Nephron progenitor cell (in vitro differentiated cells): ENCODE measurements around the gene ENG.

ENCODE experiments used
- DNase-seq: peaks from one replicate; pipeline ENCODE4 v3.0.0; 2021
- H3K27ac Mint-ChIP-seq: 2 replicates; pipeline ENCODE4 v1.8.0; 2021; ENCODE audit warnings: mild to moderate bottlenecking, moderate library complexity, mixed read lengths
- H3K27me3 Mint-ChIP-seq: 2 replicates; pipeline ENCODE4 v1.8.0; 2021; ENCODE audit warnings: mild to moderate bottlenecking, low read depth, mixed read lengths; ENCODE audit not compliant: poor library complexity
- H3K36me3 Mint-ChIP-seq: 2 replicates; pipeline ENCODE4 v1.8.0; 2021; ENCODE audit warnings: low read depth, mixed read lengths
- H3K4me1 Mint-ChIP-seq: 2 replicates; pipeline ENCODE4 v1.8.0; 2021; ENCODE audit warnings: mixed read lengths
- H3K4me3 Mint-ChIP-seq: 2 replicates; pipeline ENCODE4 v1.8.0; 2021; ENCODE audit warnings: mild to moderate bottlenecking, moderate library complexity, mixed read lengths
- H3K9me3 Mint-ChIP-seq: 2 replicates; pipeline ENCODE4 v1.8.0; 2021; ENCODE audit warnings: mild to moderate bottlenecking, moderate library complexity, mixed read lengths
- CTCF ChIP-seq: fragments of 200-600 bp; sonication (generic); IDR thresholded peaks from 2 replicates; pipeline ENCODE4 v1.5.0; 2021; ENCODE audit warnings: antibody characterized with exemption

The ENG gene

GRCh38 chr9:127856094-127856728, 1.8 kb upstream of the ENG start:
- no peaks in the 10 kb centered on the region for H3K9me3 Mint-ChIP-seq
- H3K27ac Mint-ChIP-seq = peak overlapping the region; percentile 86
- no peaks in the 10 kb centered on the region for H3K36me3 Mint-ChIP-seq
- no peak overlapping the region for H3K4me3 Mint-ChIP-seq
- peaks cover 63% of the 10 kb centered on the region for H3K4me1 Mint-ChIP-seq
- no peak for DNase-seq
- H3K27me3 Mint-ChIP-seq = peaks cover 3% of the 10 kb centered on the region
- TF ChIP-seq CTCF = no peak

- Mint-ChIP-seq H3K36me3 (no peaks in the 10 kb centered on the region), H3K27me3 (peaks cover 3% of the 10 kb centered on the region), H3K9me3 (peaks cover 2% of the 10 kb centered on the region), H3K27ac (no peak overlapping the region), H3K4me3 (no peak overlapping the region), H3K4me1 (peaks cover 56% of the 10 kb centered on the region)
- no peak for DNase-seq
- TF ChIP-seq CTCF = no peak
Measured at GRCh38 chr9:127855522-127855921, 1.1 kb upstream of the ENG start.

GRCh38 chr9:127854960-127855359, 502 bp upstream of the ENG start:
- TF ChIP-seq CTCF = no peak
- no peak overlapping the region for H3K27ac Mint-ChIP-seq

GRCh38 chr9:127853312-127854183, 910 bp downstream of the ENG start:
- Mint-ChIP-seq H3K27ac (no peak overlapping the region), H3K9me3 (peaks cover 15% of the 10 kb centered on the region), H3K4me1 (peaks cover 51% of the 10 kb centered on the region), H3K36me3 (peaks cover 7% of the 10 kb centered on the region), H3K27me3 (peaks cover 2% of the 10 kb centered on the region), H3K4me3 (no peak overlapping the region)
- TF ChIP-seq CTCF = no peak
- no peak for DNase-seq

More at GRCh38 chr9:127854960-127855359, 502 bp upstream of the ENG start:
- Mint-ChIP-seq H3K9me3 (peaks cover 5% of the 10 kb centered on the region), H3K27me3 (no peaks in the 10 kb centered on the region), H3K36me3 (no peaks in the 10 kb centered on the region), H3K4me3 (no peak overlapping the region), H3K4me1 (peaks cover 52% of the 10 kb centered on the region)
- DNase-seq = no peak

GRCh38 chr9:127852829-127853228, 1.6 kb downstream of the ENG start:
- TF ChIP-seq CTCF = no peak
- Mint-ChIP-seq H3K27ac (no peak overlapping the region), H3K4me1 (peaks cover 52% of the 10 kb centered on the region), H3K4me3 (no peak overlapping the region), H3K27me3 (peaks cover 2% of the 10 kb centered on the region), H3K36me3 (peaks cover 7% of the 10 kb centered on the region), H3K9me3 (peaks cover 17% of the 10 kb centered on the region)
- DNase-seq = no peak
